ENCODE results near the gene SLC46A3. TPM values are rescaled to one million over a fixed set of nuclear protein-coding genes. Genes with fewer than 3 reads are reported as not detected.

Gene SLC46A3
- total RNA-seq, 1 donor from 2014 or later, result 11.8 TPM

DNA sequence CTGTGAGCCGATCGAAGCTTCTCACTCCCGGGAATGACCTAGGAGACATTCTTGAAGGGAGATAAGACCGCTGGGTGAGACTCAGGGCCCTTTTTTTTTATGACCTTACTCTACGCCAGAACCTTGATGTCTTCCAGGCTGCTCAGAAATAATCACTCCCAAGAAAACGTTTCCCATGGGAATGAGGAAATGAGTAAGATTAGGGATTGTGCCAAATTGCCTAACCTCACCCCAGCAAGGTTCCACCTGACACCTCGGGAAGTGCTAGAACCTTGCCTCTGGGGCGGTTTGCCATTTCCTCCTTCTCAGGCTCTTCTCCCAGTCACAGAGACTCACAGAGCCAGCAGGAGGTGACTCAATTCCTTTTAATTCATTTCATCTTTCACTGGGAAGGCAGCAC, 2.3 kb downstream of the SLC46A3 start:
- POLR2A ChIA-PET, result interaction anchor here (4.3 kb wide), 1 partner anchor 58 kb away, joined by 37 read pairs; the partner anchor contains the start of gene POMP

DNA sequence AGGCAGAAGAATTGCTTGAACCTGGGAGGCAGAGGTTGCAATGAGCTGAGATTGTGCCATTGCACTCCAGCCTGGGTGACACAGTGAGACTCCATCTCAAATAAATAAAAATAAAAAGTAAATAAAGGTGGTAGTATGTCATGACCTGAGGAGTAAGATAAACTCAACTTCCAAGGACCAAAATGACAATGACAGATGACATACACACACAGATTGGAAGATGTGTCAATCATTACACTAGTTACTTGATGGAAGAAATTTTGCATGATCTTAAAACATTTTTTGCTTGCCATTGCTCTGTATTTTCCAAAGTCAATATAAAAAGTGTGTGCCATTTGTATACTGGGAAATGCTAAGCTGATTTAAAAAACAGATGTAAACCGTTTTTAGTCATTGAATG, 4.1 kb downstream of the SLC46A3 start:
- Mint-ChIP-seq H3K9me3 (no peaks in the 10 kb centered on the region), H3K4me3 (no peak overlapping the region), H3K27me3 (no peaks in the 10 kb centered on the region), H3K27ac (no peak overlapping the region), H3K4me1 (peaks cover 23% of the 10 kb centered on the region), H3K36me3 (ENCODE audit: low read depth) (peaks cover 28% of the 10 kb centered on the region)
- no peak for ATAC-seq (ENCODE audit: low read depth)
- DNase-seq, result no peak
- TF ChIP-seq, protein P1, sequence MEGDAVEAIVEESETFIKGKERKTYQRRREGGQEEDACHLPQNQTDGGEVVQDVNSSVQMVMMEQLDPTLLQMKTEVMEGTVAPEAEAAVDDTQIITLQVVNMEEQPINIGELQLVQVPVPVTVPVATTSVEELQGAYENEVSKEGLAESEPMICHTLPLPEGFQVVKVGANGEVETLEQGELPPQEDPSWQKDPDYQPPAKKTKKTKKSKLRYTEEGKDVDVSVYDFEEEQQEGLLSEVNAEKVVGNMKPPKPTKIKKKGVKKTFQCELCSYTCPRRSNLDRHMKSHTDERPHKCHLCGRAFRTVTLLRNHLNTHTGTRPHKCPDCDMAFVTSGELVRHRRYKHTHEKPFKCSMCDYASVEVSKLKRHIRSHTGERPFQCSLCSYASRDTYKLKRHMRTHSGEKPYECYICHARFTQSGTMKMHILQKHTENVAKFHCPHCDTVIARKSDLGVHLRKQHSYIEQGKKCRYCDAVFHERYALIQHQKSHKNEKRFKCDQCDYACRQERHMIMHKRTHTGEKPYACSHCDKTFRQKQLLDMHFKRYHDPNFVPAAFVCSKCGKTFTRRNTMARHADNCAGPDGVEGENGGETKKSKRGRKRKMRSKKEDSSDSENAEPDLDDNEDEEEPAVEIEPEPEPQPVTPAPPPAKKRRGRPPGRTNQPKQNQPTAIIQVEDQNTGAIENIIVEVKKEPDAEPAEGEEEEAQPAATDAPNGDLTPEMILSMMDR (IDR thresholded peaks at IDR 0.05), result no peak
- ChIA-PET CTCF (no interaction called here), POLR2A (no interaction called here)
- intact Hi-C loops (cut with micrococcal nuclease), result loop anchor here (5.0 to 10.0 kb wide), 6 partner anchors 282 to 1930 kb away; partner anchors contain the start of genes MTIF3 and RPL21

More for the DNA sequence above, 2.3 kb downstream of the SLC46A3 start:
- Mint-ChIP-seq H3K4me3 (no peak overlapping the region), H3K27ac (peak overlapping the region; percentile 50), H3K9me3 (no peaks in the 10 kb centered on the region), H3K4me1 (peaks cover 23% of the 10 kb centered on the region), H3K36me3 (ENCODE audit: low read depth) (peaks cover 23% of the 10 kb centered on the region), H3K27me3 (no peaks in the 10 kb centered on the region)
- intact Hi-C loops (cut with micrococcal nuclease), result loop anchor here (5.0 to 10.0 kb wide), 6 partner anchors 284 to 1932 kb away; partner anchors contain the start of genes MTIF3 and RPL21
- TF ChIP-seq, protein P1 (IDR thresholded peaks at IDR 0.05), result no peak
- CTCF ChIA-PET, result no interaction called here
- DNase-seq, result no peak
- no peak for ATAC-seq (ENCODE audit: low read depth)

DNA sequence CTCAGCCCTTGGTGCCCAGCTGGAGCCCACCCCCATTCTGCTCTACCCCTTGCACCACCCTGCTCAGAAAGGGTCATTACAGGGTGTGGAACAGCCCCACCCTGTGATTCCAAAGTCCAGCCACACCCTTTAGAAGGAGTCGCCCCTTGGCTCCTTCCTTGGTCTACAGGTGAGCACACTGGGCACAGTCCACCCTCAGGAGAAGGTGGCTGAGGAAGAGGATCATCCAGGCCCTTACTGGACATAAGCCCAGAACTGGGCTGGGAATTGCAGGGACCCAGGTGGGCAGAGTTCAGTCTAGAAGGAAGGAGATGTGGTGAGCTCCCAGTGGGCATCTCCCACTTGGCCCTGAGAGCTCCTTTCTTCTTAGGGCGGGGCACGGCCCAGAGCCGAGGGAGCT, 8.6 kb downstream of the SLC46A3 start:
- POLR2A ChIA-PET, result interaction anchor here (1.0 kb wide), 1 partner anchor 9 kb away, joined by 3 read pairs; no protein-coding TSS in a partner anchor
- CTCF ChIA-PET, result no interaction called here
- DNase-seq (no peak), ATAC-seq (ENCODE audit: low read depth) (no peak)
- intact Hi-C loops (cut with micrococcal nuclease), result loop anchor here (10.0 kb wide), 4 partner anchors 665 to 1925 kb away; partner anchors contain the start of gene MTIF3
- H3K4me3 Mint-ChIP-seq, result no peak overlapping the region
- H3K27ac Mint-ChIP-seq, result no peak overlapping the region
- no peaks in the 10 kb centered on the region for H3K27me3 Mint-ChIP-seq
- TF ChIP-seq, protein P1 (IDR thresholded peaks at IDR 0.05), result no peak
- no peaks in the 10 kb centered on the region for H3K9me3 Mint-ChIP-seq
- H3K36me3 Mint-ChIP-seq (ENCODE audit: low read depth), result peaks cover 45% of the 10 kb centered on the region
- H3K4me1 Mint-ChIP-seq, result peaks cover 9% of the 10 kb centered on the region

DNA sequence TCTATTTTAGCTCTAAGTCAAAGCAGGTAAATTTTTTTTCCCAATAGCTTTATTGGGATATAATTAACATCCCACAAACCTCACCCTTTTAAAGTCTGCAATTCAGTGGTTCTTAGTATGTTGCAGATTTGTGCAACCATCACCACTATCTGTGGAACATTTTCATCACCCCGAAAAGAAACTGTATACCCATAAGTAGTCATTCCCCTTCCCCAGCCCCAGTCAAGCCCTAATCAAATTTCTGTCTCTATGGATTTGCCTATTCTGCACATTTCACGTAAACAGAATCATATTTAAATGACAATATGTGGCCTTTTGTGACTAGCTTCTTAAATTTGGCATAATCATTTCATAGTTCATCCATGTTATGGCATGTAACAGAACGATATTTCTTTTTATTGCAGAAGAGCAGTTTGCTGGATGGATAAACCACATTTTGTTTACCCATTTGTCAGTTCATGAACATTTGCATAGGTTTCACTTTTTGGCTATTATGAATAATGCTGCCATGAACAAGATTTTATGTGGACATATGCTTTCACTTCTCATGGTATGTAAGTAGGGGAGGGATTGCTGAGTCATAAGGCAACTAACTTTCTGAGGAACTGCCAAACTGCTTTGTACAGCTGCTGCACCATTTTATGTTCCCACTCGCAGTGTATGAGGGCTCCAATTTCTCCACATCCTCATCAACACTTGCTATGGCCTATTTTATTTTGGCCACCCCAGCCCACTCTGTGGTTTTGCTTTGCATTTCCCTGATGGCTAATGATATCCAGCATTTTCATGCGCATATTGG, 10.9 kb downstream of the SLC46A3 start:
- Mint-ChIP-seq H3K9me3 (no peaks in the 10 kb centered on the region), H3K27me3 (no peaks in the 10 kb centered on the region), H3K27ac (peak overlapping the region; percentile 14), H3K4me3 (peak overlapping the region; percentile 3), H3K4me1 (peaks cover 9% of the 10 kb centered on the region), H3K36me3 (ENCODE audit: low read depth) (peaks cover 52% of the 10 kb centered on the region)
- DNase-seq (no peak), ATAC-seq (ENCODE audit: low read depth) (peak; percentile 95)
- ChIA-PET POLR2A (interaction anchor here (2.6 kb wide), 1 partner anchor 11 kb away, joined by 14 read pairs; the partner anchor contains the start of gene SLC46A3), CTCF (no interaction called here)
- TF ChIP-seq, protein P1 (IDR thresholded peaks at IDR 0.05), result no peak
- intact Hi-C loops (cut with micrococcal nuclease), result loop anchor here (1.0 to 5.0 kb wide), 3 partner anchors 10 to 286 kb away; partner anchors contain the start of genes POMP and SLC46A3

DNA sequence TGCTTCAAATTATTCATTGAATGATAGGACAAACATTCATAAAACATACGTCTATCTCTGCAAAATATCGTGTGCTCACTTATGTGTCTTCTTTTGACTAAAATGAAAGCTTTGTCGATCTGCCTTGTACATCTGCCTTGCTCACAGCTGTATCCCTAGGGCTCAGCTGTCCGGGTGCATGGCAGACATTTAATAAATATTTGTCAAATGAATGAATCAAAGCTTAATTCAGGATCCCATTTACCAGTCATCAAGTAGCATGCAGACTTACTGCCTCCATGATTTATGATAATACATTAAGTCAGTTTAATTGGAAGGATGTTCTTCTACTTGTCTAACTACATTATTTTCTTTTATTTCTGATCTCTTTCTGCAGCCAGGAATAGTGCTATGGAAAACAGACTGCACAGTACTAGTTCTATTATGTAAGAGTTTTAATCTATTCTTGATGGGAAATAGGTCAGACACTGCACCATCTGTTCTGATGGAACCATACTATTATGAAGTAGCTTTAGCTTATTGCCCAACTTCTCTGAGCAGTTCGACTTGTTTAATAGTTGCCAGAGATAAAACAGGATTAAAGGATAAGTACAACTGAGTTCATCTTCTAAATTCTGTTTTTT, 13.2 kb downstream of the SLC46A3 start:
- ATAC-seq (ENCODE audit: low read depth) (no peak), DNase-seq (no peak)
- intact Hi-C loops (cut with micrococcal nuclease), result loop anchor here (5.0 kb wide), 1 partner anchor 283 kb away; no protein-coding TSS in a partner anchor
- no peaks in the 10 kb centered on the region for H3K27me3 Mint-ChIP-seq
- no peak overlapping the region for H3K27ac Mint-ChIP-seq
- peaks cover 57% of the 10 kb centered on the region for H3K36me3 Mint-ChIP-seq (ENCODE audit: low read depth)
- H3K9me3 Mint-ChIP-seq, result no peaks in the 10 kb centered on the region
- TF ChIP-seq, protein P1 (IDR thresholded peaks at IDR 0.05), result no peak
- ChIA-PET POLR2A (no interaction called here), CTCF (interaction anchor here (0.9 kb wide), 1 partner anchor 13 kb away, joined by 3 read pairs; the partner anchor contains the start of gene SLC46A3)
- no peak overlapping the region for H3K4me3 Mint-ChIP-seq
- H3K4me1 Mint-ChIP-seq, result peaks cover 9% of the 10 kb centered on the region
